GM19193 (cell line): ENCODE data around the gene QRFPR.

Source experiments
- POLR2A ChIP-seq: IDR thresholded peaks from 4 replicates; pipeline ENCODE4 v1.6.1; 2011; ENCODE audit not compliant: insufficient read depth, insufficient read length; ENCODE audit errors: extremely low read depth

QRFPR gene

DNA sequence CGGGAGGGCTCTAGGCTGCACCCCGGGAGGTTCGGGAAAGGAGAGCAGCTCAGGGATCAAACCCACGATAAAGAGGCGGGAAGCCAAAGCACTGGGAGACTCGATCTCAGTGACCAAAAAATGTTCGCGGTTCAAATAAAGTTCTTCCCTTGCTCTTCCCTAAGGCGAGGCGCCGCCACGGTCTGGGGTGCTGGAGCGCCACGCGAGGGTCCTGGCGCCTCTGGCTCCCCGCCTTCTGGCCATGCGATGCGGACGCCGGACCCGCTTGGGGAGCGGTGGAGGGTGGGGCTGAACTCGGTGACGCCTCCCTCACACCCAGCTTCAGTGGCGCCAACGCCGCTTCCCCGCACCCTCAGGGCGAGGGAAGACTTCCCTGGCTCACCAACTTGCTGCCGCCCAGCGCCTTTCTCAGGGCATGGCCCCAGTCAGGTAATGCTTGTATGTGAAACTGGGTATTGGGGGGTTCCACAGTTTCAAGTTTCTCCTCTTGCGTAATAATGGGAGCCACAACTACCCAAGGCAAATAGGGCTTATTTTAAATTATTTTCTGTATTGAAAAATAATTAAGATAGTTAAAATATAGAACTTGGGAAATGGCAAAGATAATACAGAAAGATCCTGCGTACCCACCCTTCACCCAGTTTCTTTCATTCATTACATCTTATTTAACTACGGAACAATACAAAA is at the start of gene QRFPR:
TSS of gene QRFPR (minus strand) at position 243 of the 687 bp plus-strand sequence. CDS start 371 bp downstream, outside the sequence.
- no peak for TF ChIP-seq POLR2A

DNA sequence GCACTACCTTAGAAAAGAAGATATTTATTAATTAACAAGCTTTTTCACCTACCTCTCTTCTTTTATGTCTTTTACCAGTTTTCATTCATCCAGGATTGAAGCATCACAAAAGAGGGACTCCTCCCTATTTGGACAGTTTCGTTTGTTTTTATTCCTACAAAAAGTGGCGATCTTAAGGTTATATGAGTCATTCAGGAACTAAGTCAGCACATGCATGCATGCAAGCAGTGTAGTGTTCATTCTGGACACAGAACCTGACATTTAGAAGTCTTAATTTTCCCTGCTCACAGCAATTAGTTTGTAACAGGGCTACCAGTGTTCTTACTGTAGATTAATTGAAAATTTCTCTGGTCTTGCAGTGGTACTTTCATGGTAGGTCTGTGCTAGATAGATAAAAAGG is 47.9 kb upstream of the QRFPR start:
- TF ChIP-seq POLR2A, result no peak

DNA sequence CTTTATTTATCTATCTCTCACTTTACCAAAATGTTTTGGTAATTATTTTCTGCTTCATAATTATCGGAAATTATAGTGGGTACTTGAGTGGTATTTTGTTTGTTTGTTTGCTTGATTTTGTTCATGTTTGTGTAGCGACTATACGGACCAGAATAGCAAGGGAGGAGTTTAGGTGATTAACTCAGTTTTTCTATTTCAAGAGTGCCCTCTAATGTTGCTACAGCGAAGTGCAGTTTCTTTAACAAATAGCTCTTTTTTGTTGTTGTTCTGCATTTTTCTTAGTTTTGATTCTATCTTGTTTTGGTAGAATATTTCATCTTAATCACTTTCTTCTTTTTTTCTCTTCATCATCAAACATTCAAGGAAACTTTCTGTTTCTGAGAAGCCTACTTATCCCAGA is 40.8 kb upstream of the QRFPR start:
- no peak for TF ChIP-seq POLR2A

DNA sequence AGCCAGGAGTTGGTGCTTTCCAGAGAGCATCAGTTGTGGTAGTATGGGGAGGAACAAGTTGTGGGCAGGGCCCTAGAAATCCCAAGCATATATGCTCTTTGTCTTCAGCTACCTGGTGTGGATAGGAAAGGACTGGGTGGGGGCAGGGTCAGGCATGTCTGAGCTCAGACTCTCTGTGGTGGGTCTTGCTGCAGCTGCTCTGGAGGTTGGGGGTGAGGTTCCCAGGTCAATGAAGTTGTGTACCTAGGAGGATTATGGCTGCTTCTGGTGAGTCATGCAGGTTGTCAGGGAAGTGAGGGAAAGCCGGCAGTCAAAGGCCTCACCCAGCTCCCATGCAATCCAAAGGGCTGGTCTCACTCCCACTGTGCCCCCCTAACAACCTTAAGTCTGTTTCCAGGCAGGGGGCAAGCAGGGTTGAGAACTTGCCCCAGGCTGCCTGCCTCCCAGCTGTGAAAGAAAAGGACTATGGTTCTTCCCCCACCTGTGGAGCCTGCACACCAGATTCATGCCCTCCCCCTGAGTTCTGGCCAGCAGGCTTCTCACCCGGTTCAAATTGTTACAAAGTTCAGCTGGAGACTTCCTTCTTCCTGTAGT is 30.4 kb upstream of the QRFPR start:
- no peak for TF ChIP-seq POLR2A

DNA sequence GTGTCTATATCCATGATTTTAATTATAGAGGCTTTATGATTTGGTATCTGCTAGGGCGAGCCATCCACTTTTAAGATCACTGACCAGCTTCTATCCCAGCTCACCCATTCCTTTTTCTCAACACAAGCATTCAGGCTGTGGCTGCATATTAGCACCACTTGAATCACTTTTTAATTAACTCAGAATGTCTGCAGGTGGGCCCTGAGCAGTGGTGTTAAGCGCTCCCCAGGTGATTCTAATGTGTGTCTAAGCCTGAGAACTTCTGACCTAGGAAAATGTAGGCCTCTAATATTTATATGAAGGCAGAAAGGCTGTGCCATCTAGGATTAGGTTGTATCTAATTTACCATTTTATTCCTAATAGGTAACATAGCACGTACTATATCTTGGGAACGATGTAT is 19.8 kb upstream of the QRFPR start:
- no peak for TF ChIP-seq POLR2A

DNA sequence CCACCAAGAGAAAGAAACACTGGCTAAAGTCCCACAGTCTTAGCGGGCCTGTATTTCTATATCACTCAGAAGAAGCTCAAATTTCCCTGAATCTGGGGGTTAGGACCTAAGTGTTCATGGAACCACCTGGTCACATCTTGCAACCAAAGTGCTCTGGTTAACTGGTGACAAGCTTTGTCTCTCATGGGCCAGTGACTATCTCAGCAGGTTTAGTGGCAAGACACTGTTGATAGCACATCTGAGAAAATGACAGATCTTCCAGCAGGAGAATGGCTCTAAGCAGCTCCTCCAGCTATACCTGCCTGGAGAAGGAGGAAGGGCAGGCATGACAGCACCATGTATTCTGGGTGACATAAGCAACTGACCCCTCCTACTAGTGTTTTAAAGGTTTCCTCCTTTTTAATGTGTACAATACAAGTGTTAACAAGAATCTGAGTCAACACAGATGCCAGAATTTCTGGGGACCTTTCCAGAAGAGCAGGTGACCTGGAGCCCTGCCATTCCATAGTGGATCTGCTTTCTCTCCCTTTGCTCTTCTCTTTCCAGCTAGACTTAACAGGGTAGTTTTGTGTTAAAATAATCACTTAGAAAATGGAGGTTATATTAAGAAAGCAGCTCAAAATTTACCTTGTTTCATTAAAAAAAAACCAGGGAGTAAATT is 17.3 kb upstream of the QRFPR start:
- TF ChIP-seq POLR2A, result no peak

DNA sequence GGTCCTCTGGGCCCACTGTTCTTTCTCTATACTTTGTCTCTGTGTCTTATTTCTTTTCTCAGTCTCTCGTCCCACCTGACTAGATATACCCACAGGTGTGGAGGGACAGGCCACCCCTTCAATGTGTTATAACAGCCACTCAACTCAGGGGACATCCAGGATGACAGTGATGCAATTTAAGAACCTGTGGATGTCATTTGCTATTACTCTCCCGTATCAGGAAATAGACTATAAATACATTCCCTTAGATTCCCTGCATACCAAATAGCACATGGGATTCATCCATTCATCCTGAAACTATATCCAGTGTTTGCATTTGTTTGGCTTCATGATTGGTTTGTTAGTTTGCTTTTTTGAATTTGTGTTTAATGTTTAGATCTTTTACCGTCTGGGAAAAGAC is 16.6 kb upstream of the QRFPR start:
- TF ChIP-seq POLR2A, result no peak

DNA sequence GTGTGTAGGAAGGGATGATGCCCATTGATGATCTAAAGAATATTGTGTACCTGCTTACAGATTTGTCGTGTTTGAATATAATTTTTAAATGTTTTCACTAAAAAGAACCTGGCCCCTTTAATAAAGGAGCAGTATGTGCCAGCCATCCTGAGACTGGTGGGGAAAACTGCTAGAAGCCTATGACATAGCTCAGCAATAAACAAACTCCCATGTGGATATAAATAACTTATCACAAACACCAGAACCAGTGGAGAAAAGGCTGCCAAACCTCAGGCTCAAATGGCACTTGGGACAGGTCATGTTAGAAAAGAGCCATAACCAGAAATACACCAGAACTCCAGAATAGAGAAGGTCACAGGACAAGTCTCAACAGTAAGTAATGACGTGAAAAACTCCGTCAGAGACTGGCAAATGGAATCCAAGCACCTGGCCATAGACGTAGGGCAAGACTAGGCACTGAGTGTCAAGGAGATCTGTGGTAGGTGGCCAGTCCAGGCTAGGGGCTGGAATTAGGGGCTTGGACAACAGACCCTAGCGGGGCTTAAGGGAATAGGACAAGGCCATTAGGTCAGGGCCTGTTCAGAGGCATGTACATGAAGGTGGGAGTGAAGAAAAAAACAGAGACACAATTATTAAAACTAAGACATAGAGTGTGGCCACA is 11.7 kb upstream of the QRFPR start:
- TF ChIP-seq POLR2A, result no peak

DNA sequence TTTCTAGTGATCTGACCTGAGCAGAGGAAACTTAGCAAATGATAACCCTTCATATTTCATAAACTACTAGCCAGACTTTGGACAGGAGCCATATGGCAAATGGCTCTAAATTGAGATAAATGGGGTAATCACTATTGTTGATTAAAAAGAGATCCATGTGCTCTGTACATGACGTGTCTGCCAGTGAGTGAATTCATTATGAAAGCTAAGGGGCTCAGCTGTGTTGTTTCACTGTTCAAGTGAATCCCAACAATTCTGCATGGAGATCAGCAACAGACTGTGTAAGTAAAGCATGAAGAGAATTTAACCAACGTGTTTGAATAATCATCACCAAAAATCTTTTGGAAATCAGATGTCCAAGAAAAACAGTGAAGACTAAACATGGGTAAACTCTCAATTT is 9.5 kb upstream of the QRFPR start:
- TF ChIP-seq POLR2A, result no peak

DNA sequence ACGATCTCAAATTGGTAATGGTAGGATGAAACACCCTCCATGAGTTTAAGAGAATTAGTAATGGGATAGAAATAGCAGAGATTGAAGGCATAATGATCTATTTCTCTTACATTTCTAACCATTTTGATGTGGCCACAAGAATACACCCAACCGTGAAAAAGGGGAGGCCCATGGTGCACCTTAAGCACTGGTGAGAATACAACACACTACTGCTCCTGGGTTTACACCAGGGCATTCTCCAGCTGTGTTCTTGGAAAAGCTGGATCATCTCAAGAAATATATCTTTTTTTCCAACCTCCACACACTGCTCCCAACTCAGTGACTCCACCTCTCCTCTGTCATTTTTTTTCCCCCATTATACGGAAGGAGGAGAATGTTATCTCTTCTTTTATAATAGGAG is 1.5 kb downstream of the QRFPR start:
- no peak for TF ChIP-seq POLR2A

DNA sequence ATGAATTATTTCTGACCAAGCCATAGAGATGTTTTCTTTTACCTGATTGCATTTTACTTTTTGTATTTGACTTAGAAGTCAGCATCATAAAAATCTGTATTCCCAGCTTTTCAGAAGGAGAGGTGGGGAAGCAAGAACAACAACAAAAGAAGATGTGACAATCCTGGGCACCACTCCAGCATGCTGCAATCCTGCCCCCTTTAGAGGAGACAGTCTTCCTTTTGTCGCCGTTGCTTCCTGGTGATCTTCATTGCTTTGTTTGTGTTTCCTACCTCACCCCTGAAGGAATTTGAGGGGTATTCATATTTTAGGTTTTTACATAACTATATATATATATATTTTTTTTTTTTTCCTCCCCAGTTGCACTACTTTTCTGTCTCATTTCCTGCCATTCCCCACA is 3.7 kb downstream of the QRFPR start:
- TF ChIP-seq POLR2A, result no peak

DNA sequence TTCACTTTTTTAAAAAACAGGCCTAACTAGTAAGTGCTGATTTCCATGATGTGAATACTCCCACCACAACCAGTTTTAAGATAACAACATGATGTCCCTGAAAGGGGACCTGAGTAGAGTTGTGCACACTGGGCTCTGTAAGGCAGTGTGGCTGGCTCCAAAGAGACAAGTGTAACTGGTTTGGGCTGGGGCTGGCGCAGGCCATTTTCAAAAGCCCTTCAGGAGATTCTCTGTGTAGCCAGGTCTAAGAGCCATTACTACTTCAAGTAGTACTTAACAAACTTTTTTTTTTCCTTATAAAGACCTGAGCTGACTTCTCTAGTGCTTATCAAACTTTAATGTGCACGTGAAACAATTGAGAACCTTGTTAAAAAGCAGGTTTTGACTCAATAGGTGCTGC is 4.3 kb downstream of the QRFPR start:
- no peak for TF ChIP-seq POLR2A

DNA sequence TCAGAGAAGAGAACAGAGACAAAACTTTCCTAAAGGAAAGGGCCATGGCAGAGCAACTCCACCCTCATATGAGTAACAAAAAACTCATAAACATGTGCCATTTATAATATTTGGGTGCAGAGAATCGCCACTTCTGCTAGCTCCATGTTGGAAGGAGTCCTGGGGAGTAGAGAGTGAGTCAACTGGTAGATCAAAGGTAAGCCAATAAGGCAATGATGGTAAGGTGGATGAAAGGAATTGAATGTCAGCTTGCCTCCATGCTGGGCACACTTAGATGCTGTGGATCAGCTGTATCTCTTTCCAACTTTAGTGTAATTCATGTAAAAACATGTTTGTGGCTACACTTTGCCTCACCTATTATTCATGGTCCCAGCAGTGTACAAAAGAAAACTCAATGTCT is 4.7 kb downstream of the QRFPR start:
- TF ChIP-seq POLR2A, result no peak

DNA sequence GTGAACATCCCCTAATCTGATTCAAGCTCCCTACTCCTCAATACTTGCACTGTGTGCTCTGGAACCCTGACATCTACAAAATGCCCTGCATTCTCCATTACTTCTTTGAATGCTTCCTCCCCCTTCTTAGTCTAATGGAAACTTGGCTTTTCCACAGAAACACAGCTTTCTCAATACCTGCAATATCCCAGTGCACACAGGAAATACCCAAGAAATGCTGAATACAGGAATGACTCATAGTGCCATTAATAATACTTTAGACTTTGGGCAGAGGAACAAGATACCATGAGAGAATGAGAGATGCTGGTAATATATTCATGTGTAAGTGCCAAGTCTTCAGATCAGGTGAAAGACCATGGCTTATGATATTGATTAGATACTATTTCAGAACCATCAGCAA is 5.6 kb downstream of the QRFPR start:
- TF ChIP-seq POLR2A, result no peak

DNA sequence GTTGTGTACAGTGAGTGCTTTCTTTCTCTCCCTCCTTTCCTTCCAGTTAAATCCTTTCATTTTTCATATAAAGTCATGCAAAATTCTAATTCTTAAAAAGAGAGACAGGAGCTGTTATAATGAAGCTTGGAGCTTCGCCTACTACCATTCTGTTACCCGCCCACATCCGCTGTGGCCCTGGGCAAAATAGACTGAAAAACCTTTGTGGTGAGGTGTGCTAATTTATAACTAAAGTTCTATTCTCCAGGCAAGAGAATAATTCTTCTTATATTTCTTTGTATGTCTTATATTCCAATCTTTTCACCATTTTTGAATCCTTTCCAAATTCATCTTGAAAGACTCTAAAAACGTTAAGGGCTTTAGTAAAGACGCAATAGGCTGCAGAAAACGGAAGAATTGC is 7.0 kb downstream of the QRFPR start:
- no peak for TF ChIP-seq POLR2A
